ENCODE results near the gene KCNH6.
A peak's percentile ranks its signal among the peaks of the same experiment; 100 is the strongest.

KCNH6 gene

DNA sequence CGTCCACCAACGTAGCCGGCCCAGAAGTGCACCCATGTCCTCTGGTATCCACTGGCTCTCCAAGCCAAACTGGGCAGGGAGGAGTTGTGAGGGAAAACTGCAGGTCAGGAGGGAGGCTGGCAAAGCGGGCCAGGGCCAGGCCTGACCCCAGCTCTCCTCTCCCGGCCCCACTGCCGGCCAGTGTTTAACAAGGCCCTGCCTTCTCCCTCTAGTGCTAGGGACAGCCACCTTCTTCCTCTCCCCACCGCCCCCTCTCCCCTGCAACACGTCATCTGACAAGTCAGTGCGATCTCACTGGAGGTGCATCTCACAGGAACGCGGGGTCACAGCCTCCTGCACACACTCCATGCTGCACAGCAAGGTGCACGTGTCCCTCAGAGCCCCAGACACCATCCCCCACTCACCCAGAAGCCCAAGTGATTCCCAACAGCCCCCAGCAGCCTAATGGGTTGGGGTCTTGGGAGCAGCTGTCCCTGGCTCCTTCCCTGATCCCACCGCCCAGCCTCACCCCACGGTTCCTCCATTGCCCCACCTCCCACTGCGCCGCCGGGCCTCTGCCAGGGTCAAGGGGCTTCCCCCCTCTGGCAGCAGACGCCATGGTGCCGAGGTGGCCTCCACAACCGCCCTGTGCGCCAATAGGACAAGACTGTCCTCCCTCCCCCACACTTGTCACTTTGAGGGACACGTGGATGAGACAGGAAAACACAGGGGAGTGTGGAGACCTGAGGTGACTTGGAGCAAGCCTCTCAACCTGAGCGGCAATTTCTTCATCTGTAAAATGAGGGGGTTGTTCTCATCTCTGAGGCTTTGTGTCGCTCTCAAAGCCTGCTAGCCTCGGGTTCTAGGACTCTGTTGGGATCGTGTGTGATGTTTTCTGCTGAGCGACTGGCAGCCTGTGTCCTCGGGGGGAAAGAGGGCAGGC, 47.4 kb upstream of the KCNH6 start:
- Histone ChIP-seq H3K27ac (replicated peaks) (no peak overlapping the region), H3K4me3 (replicated peaks; ENCODE audit: insufficient read depth, low read length) (no peak overlapping the region), H3K27me3 (ENCODE audit: insufficient read depth, poor library complexity, severe bottlenecking) (peaks cover 41% of the 10 kb centered on the region)
- TF ChIP-seq, protein P1, sequence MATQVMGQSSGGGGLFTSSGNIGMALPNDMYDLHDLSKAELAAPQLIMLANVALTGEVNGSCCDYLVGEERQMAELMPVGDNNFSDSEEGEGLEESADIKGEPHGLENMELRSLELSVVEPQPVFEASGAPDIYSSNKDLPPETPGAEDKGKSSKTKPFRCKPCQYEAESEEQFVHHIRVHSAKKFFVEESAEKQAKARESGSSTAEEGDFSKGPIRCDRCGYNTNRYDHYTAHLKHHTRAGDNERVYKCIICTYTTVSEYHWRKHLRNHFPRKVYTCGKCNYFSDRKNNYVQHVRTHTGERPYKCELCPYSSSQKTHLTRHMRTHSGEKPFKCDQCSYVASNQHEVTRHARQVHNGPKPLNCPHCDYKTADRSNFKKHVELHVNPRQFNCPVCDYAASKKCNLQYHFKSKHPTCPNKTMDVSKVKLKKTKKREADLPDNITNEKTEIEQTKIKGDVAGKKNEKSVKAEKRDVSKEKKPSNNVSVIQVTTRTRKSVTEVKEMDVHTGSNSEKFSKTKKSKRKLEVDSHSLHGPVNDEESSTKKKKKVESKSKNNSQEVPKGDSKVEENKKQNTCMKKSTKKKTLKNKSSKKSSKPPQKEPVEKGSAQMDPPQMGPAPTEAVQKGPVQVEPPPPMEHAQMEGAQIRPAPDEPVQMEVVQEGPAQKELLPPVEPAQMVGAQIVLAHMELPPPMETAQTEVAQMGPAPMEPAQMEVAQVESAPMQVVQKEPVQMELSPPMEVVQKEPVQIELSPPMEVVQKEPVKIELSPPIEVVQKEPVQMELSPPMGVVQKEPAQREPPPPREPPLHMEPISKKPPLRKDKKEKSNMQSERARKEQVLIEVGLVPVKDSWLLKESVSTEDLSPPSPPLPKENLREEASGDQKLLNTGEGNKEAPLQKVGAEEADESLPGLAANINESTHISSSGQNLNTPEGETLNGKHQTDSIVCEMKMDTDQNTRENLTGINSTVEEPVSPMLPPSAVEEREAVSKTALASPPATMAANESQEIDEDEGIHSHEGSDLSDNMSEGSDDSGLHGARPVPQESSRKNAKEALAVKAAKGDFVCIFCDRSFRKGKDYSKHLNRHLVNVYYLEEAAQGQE (IDR thresholded peaks at IDR 0.05; ENCODE audit: insufficient replicate concordance, low read depth), result no peak
- TF ChIP-seq GABPA (IDR thresholded peaks at IDR 0.05; ENCODE audit: low read depth) (no peak), POLR2AphosphoS5 (IDR thresholded peaks at IDR 0.05; ENCODE audit: low read depth) (no peak), SPI1 (IDR thresholded peaks at IDR 0.05; ENCODE audit: borderline replicate concordance, low read depth) (no peak)
- TF ChIP-seq, protein P2, sequence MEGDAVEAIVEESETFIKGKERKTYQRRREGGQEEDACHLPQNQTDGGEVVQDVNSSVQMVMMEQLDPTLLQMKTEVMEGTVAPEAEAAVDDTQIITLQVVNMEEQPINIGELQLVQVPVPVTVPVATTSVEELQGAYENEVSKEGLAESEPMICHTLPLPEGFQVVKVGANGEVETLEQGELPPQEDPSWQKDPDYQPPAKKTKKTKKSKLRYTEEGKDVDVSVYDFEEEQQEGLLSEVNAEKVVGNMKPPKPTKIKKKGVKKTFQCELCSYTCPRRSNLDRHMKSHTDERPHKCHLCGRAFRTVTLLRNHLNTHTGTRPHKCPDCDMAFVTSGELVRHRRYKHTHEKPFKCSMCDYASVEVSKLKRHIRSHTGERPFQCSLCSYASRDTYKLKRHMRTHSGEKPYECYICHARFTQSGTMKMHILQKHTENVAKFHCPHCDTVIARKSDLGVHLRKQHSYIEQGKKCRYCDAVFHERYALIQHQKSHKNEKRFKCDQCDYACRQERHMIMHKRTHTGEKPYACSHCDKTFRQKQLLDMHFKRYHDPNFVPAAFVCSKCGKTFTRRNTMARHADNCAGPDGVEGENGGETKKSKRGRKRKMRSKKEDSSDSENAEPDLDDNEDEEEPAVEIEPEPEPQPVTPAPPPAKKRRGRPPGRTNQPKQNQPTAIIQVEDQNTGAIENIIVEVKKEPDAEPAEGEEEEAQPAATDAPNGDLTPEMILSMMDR (IDR thresholded peaks at IDR 0.05; ENCODE audit: insufficient read depth, low read length), result no peak
- DNase-seq (ENCODE audit: low read depth in 1 of 2, low spot score in 1 of 2), result no peak

DNA sequence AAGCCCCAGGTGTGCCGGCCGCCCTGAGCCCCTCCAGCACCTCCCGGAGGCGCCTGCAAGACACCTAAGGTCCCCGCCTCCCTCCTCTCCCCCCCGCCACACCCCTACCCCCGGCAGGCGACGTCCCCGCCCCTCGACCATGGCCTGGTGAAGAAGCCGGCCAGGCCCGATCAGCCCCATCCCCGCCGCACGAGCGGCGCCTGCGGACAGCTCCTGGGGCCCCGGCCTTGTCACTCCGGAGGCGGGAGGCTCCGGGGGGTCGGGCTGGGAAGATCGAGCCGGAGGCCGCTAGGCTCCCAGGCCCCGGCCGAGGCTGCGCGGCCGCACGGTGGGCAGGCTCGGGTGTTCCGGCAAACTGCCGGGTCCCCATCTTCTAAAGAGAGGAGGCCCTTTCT, 46.7 kb upstream of the KCNH6 start:
- TF ChIP-seq SPI1 (IDR thresholded peaks at IDR 0.05; ENCODE audit: borderline replicate concordance, low read depth), result no peak
- TF ChIP-seq, protein P2 (IDR thresholded peaks at IDR 0.05; ENCODE audit: insufficient read depth, low read length), result no peak
- TF ChIP-seq, protein P1 (IDR thresholded peaks at IDR 0.05; ENCODE audit: insufficient replicate concordance, low read depth), result no peak
- no peak for TF ChIP-seq GABPA (IDR thresholded peaks at IDR 0.05; ENCODE audit: low read depth)
- no peak for TF ChIP-seq POLR2AphosphoS5 (IDR thresholded peaks at IDR 0.05; ENCODE audit: low read depth)
- Histone ChIP-seq H3K27ac (replicated peaks) (no peak overlapping the region), H3K4me3 (replicated peaks; ENCODE audit: insufficient read depth, low read length) (peak overlapping the region; percentile 38), H3K27me3 (ENCODE audit: insufficient read depth, poor library complexity, severe bottlenecking) (peaks cover 41% of the 10 kb centered on the region)
- DNase-seq (ENCODE audit: low read depth in 1 of 2, low spot score in 1 of 2), result no peak

DNA sequence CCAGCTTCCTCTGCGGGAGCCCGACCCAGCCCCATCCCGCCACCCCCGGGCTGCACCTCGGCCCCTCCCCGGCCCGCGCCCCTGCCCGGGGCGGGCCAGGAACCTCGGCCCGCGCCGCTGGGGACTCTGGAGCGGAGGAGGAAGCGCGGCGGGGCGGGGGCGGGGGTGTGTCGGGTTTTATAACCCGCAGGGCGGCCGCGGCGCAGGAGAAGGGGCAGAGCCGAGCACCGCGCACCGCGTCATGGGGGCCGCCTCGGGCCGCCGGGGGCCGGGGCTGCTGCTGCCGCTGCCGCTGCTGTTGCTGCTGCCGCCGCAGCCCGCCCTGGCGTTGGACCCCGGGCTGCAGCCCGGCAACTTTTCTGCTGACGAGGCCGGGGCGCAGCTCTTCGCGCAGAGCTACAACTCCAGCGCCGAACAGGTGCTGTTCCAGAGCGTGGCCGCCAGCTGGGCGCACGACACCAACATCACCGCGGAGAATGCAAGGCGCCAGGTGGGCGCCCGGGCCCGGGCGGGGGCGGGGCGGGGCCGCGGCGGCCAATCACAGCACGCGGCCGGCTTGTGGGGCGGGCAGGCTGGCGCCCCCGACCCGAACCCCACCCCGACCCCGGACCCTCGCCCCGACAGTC, 46.2 kb upstream of the KCNH6 start, which contains the start of gene ACE:
Gene ACE (plus strand): TSS at position 208 of the 626 bp plus-strand sequence. CDS start 34 bp downstream, at position 242.
- peak within 1 kb of the TSS; percentile 38 for H3K4me3 ChIP-seq (replicated peaks; ENCODE audit: insufficient read depth, low read length)
- peaks cover 41% of the 10 kb centered on the region for H3K27me3 ChIP-seq (ENCODE audit: insufficient read depth, poor library complexity, severe bottlenecking)
- peak in 1 of 2 experiments; percentile 11 for DNase-seq (ENCODE audit: low read depth in 1 of 2, low spot score in 1 of 2)
- H3K27ac ChIP-seq (replicated peaks), result no peak within 1 kb of the TSS
- TF ChIP-seq GABPA (IDR thresholded peaks at IDR 0.05; ENCODE audit: low read depth) (no peak), POLR2AphosphoS5 (IDR thresholded peaks at IDR 0.05; ENCODE audit: low read depth) (no peak), SPI1 (IDR thresholded peaks at IDR 0.05; ENCODE audit: borderline replicate concordance, low read depth) (no peak)
- TF ChIP-seq, protein P2 (IDR thresholded peaks at IDR 0.05; ENCODE audit: insufficient read depth, low read length), result no peak
- TF ChIP-seq, protein P1 (IDR thresholded peaks at IDR 0.05; ENCODE audit: insufficient replicate concordance, low read depth), result no peak

Measured in HL-60 (cell line).